B cell (primary cell): Measurements from ENCODE around the gene PTPN20. TPM values are rescaled to one million over a fixed set of nuclear protein-coding genes. Genes with fewer than 3 reads are reported as not detected.
"Not testable (repeated sequence)": the region's sequence is repeated elsewhere in the genome, so short reads cannot be mapped to it uniquely, and the experiment has no call there.

Source experiments
- ATAC-seq: fragments of 200-7000 bp; cut with Tn5 transposase; one replicate; pipeline ENCODE4 v1.10.0; 2021; ENCODE audit warnings: low read depth, mild to moderate bottlenecking, moderate number of reproducible peaks, moderate library complexity
- CTCF ChIA-PET: fragments of 350-600 bp; sonication (Branson Sonifier 250); formaldehyde crosslinking; loops from one replicate; lab custom pipeline; 2021; ENCODE audit warnings: antibody characterized with exemption, inconsistent platforms; lab: Charles Lee
- POLR2A ChIA-PET: fragments of 350-600 bp; sonication (Branson Sonifier 250); formaldehyde crosslinking; loops from one replicate; lab custom pipeline; 2021; ENCODE audit warnings: antibody characterized with exemption; lab: Charles Lee
- DNase-seq: peaks from one replicate; pipeline ENCODE4 v3.0.0; 2013
- H2AFZ ChIP-seq: 2 replicates; pipeline ENCODE4 v1.6.1; 2012; ENCODE audit warnings: mild to moderate bottlenecking, low read depth, low read length; ENCODE audit not compliant: insufficient read depth, poor library complexity, severe bottlenecking
- H3K27ac ChIP-seq, 2 donors: 1 replicate in 1 of 2; 2 replicates in 1 of 2; pipeline ENCODE4 v1.5.1; 2012 to 2013; ENCODE audit warnings: low read length in 2 of 2, mild to moderate bottlenecking in 2 of 2, moderate library complexity in 1 of 2
- H3K27me3 ChIP-seq, 4 experiments: fragments of 200-600 bp in 1 of 4; sonication (generic) in 1 of 4; replicated peaks in 1 of 4; 1 replicate in 2 of 4; 2 replicates in 2 of 4; pipeline versions ENCODE4 v1.6.1 to v1.7.0; 2013 to 2016; ENCODE audit warnings: low read length in 3 of 4, mild to moderate bottlenecking in 2 of 4, mixed read lengths in 1 of 4, moderate library complexity in 1 of 4; ENCODE audit not compliant: insufficient read depth in 4 of 4, control insufficient read depth in 3 of 4; ENCODE audit errors: control extremely low read depth in 1 of 4
- H3K36me3 ChIP-seq, 2 experiments: replicated peaks in 1 of 2; 1 replicate in 1 of 2; 2 replicates in 1 of 2; pipeline versions ENCODE4 v1.6.1 to v1.7.1; 2013; ENCODE audit warnings: low read length in 1 of 2; ENCODE audit not compliant: insufficient read depth in 2 of 2, control insufficient read depth in 1 of 2; ENCODE audit errors: control extremely low read depth in 1 of 2, extremely low read depth in 1 of 2
- H3K4me1 ChIP-seq, 2 donors: fragments of 200-600 bp in 1 of 2; sonication (generic) in 1 of 2; 1 replicate in 1 of 2; 2 replicates in 1 of 2; pipeline versions ENCODE4 v1.5.1 to v1.6.1; 2013 to 2017; ENCODE audit warnings: low read length in 2 of 2; ENCODE audit not compliant: control insufficient read depth in 2 of 2, insufficient read depth in 2 of 2
- H3K4me2 ChIP-seq: replicated peaks from 2 replicates; pipeline ENCODE3; 2012; ENCODE audit warnings: mild to moderate bottlenecking, low read depth, low read length; ENCODE audit not compliant: poor library complexity, severe bottlenecking
- H3K4me3 ChIP-seq, 5 experiments: fragments of 200-600 bp in 1 of 5; sonication (generic) in 1 of 5; 1 replicate in 3 of 5; 2 replicates in 2 of 5; pipeline versions ENCODE4 v1.5.1 to v1.7.0; 2011 to 2016; ENCODE audit warnings: low read length in 4 of 5, mild to moderate bottlenecking in 4 of 5, low read depth in 2 of 5, control low read depth in 1 of 5, moderate library complexity in 1 of 5; ENCODE audit not compliant: insufficient read depth in 1 of 5; ENCODE audit errors: control extremely low read depth in 1 of 5, extremely low read depth in 1 of 5
- H3K79me2 ChIP-seq: fragments of 200-600 bp; sonication (generic); one replicate; pipeline ENCODE4 v1.6.0; 2016; ENCODE audit warnings: low read length; ENCODE audit not compliant: control insufficient read depth, insufficient read depth
- H3K9ac ChIP-seq: fragments of 200-600 bp; sonication (generic); 2 replicates; pipeline ENCODE4 v1.6.1; 2017; ENCODE audit warnings: mild to moderate bottlenecking, low read length, moderate library complexity
- H3K9me3 ChIP-seq, 3 donors: one replicate each; pipeline versions ENCODE4 v1.6.1 to v1.7.1; 2013; ENCODE audit warnings: low read length in 2 of 3; ENCODE audit not compliant: control insufficient read depth in 2 of 3, insufficient read depth in 1 of 3; ENCODE audit errors: control extremely low read depth in 1 of 3
- H4K20me1 ChIP-seq: 2 replicates; pipeline ENCODE4 v1.6.0; 2012; ENCODE audit warnings: mild to moderate bottlenecking, low read length; ENCODE audit not compliant: insufficient read depth, control insufficient read depth, poor library complexity, severe bottlenecking
- H3K27ac Mint-ChIP-seq: one replicate; pipeline ENCODE4 v1.8.0; 2021; ENCODE audit warnings: mixed read lengths
- H3K27me3 Mint-ChIP-seq: one replicate; pipeline ENCODE4 v1.8.0; 2021; ENCODE audit warnings: mixed read lengths
- H3K4me1 Mint-ChIP-seq: one replicate; pipeline ENCODE4 v1.8.0; 2021; ENCODE audit warnings: mixed read lengths
- H3K4me3 Mint-ChIP-seq: one replicate; pipeline ENCODE4 v1.8.0; 2021; ENCODE audit warnings: mixed read lengths
- H3K9me3 Mint-ChIP-seq: one replicate; pipeline ENCODE4 v1.8.0; 2022; ENCODE audit warnings: mixed read lengths; ENCODE audit not compliant: insufficient read depth
- WGBS: methylation state at CpG from one replicate; pipeline ENCODE4 v1.1.5; 2013; ENCODE audit warnings: missing lambda C conversion rate; ENCODE audit not compliant: insufficient coverage; 5-methylcytosine and 5-hydroxymethylcytosine counted together
- intact Hi-C: fragments of 100-400 bp; cut with micrococcal nuclease; formaldehyde crosslinking; loops from one replicate; pipeline ENCODE4 v1.10.0; 2022
- polyA plus RNA-seq: library from polyadenylated mRNA; depleted of rRNA; stranded (reverse); fragments of >200 nt; gene quantifications from 2 replicates; pipeline ENCODE4 v1.2.3, GENCODE V29; 2012
- total RNA-seq, 2 donors: library from RNA; stranded (reverse); fragments of 120-200 nt in 1 of 2; gene quantifications; 1 replicate in 1 of 2; 2 replicates in 1 of 2; pipeline versions ENCODE4 v1.2.3 to v1.2.4, GENCODE V29; 2013 to 2022

PTPN20 gene
- total and polyA plus RNA-seq, 2 donors (not counting 1 experiment from before 2014, with no cell fraction given), result 0.24 to 4.2 TPM

- H3K4me1 Mint-ChIP-seq, H3K4me2 ChIP-seq, H3K4me3 Mint-ChIP-seq, H3K79me2 ChIP-seq, H3K27ac Mint-ChIP-seq, H2AFZ ChIP-seq, intact Hi-C loops, H4K20me1 ChIP-seq, H3K4me3 ChIP-seq, H3K27ac ChIP-seq, H3K9me3 ChIP-seq, H3K9ac ChIP-seq, ATAC-seq, H3K9me3 Mint-ChIP-seq, CTCF ChIA-PET, POLR2A ChIA-PET, H3K4me1 ChIP-seq, H3K27me3 Mint-ChIP-seq, H3K36me3 ChIP-seq, DNase-seq, H3K27me3 ChIP-seq: not testable (repeated sequence)
- no CpG with 5 or more reads among the region's 4 CpGs for WGBS
Measured at GRCh38 chr10:46952540-46952939, 41.3 kb downstream of the PTPN20 start.

- DNase-seq, H3K27me3 ChIP-seq, H4K20me1 ChIP-seq, H3K27ac Mint-ChIP-seq, H3K4me2 ChIP-seq, H3K27me3 Mint-ChIP-seq, H3K9me3 Mint-ChIP-seq, H3K4me3 Mint-ChIP-seq, POLR2A ChIA-PET, intact Hi-C loops, CTCF ChIA-PET, H3K27ac ChIP-seq, H3K9ac ChIP-seq, ATAC-seq, H3K4me1 Mint-ChIP-seq, H3K9me3 ChIP-seq, H3K4me3 ChIP-seq, H3K4me1 ChIP-seq, H3K36me3 ChIP-seq, H2AFZ ChIP-seq, H3K79me2 ChIP-seq: not testable (repeated sequence)
Measured at GRCh38 chr10:46960742-46961141, 49.5 kb downstream of the PTPN20 start.

- H3K79me2 ChIP-seq, intact Hi-C loops, H3K4me3 ChIP-seq, H3K4me2 ChIP-seq, H3K9me3 Mint-ChIP-seq, H3K4me1 ChIP-seq, H3K27me3 ChIP-seq, H4K20me1 ChIP-seq, H3K27me3 Mint-ChIP-seq, DNase-seq, H3K27ac ChIP-seq, H2AFZ ChIP-seq, H3K9me3 ChIP-seq, H3K4me1 Mint-ChIP-seq, ATAC-seq, H3K27ac Mint-ChIP-seq, POLR2A ChIA-PET, H3K9ac ChIP-seq, CTCF ChIA-PET, H3K36me3 ChIP-seq, H3K4me3 Mint-ChIP-seq: not testable (repeated sequence)
- no CpG with 5 or more reads among the region's 2 CpGs for WGBS
Measured at GRCh38 chr10:46963356-46963755, 52.1 kb downstream of the PTPN20 start.

DNA sequence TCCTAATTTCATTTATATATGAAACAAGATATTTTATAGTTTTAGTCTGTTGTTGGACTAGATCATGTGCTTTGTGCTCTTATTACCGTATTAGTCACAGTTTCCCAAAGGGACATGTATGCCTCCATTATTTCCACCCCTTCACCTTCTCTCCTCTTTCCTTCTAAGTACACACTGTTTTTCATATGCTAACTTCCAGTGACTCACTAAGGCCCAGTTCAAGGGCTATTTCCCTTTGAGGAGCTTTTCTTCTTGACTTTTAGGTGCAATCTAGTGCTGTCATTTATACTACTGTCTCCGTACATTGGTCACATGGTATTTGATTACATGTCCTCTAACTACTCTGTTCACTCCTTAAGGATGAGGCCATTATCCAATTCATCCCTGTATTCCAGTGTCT is 55.8 kb downstream of the PTPN20 start:
- WGBS, result no CpG with 5 or more reads among the region's 2 CpGs
- H3K9me3 ChIP-seq, H3K27me3 Mint-ChIP-seq, H4K20me1 ChIP-seq, H2AFZ ChIP-seq, POLR2A ChIA-PET, H3K4me1 Mint-ChIP-seq, H3K79me2 ChIP-seq, H3K4me2 ChIP-seq, H3K36me3 ChIP-seq, H3K4me1 ChIP-seq, DNase-seq, ATAC-seq, CTCF ChIA-PET, H3K27ac Mint-ChIP-seq, H3K27me3 ChIP-seq, H3K9ac ChIP-seq, H3K9me3 Mint-ChIP-seq, H3K4me3 ChIP-seq, H3K4me3 Mint-ChIP-seq, intact Hi-C loops, H3K27ac ChIP-seq: not testable (repeated sequence)
